ENCODE results near the gene MACROD2.
"Not testable (repeated sequence)": the region's sequence is repeated elsewhere in the genome, so short reads cannot be mapped to it uniquely, and the experiment has no call there.

MACROD2 gene

DNA sequence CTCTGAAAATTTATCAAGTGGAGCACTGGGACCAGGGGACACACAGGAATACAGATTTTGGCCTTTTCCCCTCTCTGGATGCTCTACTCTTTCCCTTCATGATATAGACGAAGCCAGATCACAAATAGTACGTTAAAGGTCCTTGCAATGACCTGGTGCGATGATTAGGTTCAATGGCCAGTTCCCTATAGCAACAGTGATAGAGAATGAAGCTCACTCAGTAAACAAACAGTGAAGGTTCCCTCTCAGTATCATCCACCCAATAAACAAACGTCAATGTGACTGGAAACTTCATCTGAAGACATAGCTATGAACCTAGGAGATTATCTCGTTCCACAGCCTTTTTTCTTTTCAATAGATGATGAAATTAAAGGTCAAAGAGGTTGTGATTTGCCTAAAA is 1981.7 kb downstream of the MACROD2 start:
- DNase-seq (ENCODE audit: low read depth) = no peak

- no peak for DNase-seq (ENCODE audit: low read depth)
Observed at GRCh38 chr20:15977758-15978157, 1982.4 kb downstream of the MACROD2 start.

DNA sequence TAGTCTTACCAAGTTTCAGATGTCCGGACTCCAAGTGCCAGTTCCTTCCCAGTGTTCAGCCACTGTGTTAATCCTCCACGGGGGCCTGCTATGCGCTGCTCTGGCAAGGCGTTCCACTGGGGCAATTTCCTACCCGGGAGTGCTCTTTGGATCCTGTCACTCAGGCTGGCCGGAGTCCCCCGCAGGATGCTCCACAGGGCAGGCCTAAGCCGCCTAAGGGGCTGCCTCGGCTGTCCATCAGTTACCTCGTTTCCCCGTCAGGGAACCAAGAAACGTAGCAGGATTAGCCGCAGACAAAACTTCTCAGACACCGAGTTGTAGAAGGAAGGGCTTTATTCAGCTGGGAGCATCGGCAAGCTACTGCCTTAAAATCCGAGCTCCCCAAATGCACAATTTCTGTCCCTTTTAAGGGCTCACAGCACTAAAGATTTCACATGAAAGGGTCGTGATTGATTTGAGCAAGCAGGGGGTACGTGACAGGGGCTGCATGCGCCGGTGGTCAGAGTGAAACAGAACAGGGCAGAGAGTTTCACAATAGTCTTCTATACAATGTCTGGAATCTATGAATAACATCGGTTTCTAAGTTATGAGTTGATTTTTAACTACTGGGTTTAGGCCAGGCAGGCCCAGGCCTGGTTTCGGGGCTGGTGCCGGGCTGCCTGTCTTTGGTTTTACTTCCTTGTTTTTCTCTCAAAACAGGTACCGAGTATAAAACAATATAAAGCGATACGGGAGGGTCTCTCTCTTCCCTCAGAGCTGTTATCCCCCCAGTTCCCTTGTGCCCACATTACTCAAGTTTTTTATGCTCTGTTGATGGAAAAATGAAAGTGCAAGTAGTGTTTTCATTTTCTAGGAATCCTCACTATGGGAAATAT is 1990.4 kb downstream of the MACROD2 start:
- not testable (repeated sequence) for DNase-seq (ENCODE audit: low read depth)

DNA sequence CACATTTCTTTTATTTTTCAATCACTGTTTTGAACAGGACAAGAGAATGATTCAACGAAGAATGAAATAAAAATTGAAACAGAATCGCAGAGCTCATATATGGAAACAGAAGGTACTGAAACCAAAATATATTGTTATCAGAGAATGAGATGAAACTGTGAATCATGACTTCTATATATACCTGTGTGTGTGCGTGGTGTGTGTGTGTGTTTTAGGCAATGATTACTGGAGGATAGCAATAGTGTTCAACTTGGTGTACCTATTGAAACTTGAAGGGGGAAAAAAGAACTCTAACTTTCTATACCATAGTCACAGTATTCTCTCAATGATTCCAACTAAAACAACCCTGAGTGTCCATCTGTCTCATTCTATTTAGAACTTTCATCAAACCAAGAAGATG is 1991.4 kb downstream of the MACROD2 start:
- DNase-seq (ENCODE audit: low read depth) = no peak

DNA sequence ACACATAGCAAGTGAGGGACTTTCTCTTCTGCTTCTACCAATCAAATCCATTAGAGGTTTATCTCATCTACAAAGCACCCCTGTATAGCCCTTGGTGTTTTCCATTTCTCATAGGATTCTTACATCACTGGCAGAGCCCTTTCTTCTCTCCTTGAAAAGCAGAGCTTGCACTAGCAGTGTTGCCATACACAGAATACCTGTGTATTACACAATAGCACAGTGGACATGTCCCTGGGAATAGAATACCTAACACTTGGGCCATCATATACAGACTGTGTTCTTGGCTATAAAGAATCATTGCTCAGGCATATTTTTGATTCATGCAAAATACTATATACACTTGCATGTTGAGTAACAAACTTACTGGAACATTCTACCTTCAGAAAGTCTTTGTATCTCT is 1996.0 kb downstream of the MACROD2 start:
- no peak for DNase-seq (ENCODE audit: low read depth)

GRCh38 chr20:15992564-15992963 is 1997.2 kb downstream of the MACROD2 start:
- no peak for DNase-seq (ENCODE audit: low read depth)

- DNase-seq (ENCODE audit: low read depth) = no peak
Observed at GRCh38 chr20:16000112-16000511, 2004.8 kb downstream of the MACROD2 start.

DNA sequence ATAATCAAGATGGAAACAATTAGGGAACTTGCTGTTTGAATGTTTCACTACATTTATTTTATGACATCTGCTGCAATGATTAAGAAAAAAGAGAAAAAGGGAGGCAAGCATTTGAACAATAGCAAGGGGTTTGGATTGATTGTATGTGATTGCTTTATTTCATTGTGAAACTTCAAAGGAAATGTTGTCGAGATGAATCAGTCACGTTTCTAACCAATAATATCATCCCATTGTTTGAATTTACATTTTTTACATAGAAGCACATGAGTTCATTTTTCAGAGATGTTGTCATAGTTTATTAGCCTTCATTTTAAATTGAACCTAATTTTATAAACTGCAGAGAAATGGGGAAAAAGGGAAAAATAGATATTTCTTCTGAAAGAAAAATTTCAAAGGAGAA is 2006.0 kb downstream of the MACROD2 start:
- DNase-seq (ENCODE audit: low read depth) = no peak

- no peak for DNase-seq (ENCODE audit: low read depth)
Observed at GRCh38 chr20:16003310-16003709, 2008.0 kb downstream of the MACROD2 start.

DNA sequence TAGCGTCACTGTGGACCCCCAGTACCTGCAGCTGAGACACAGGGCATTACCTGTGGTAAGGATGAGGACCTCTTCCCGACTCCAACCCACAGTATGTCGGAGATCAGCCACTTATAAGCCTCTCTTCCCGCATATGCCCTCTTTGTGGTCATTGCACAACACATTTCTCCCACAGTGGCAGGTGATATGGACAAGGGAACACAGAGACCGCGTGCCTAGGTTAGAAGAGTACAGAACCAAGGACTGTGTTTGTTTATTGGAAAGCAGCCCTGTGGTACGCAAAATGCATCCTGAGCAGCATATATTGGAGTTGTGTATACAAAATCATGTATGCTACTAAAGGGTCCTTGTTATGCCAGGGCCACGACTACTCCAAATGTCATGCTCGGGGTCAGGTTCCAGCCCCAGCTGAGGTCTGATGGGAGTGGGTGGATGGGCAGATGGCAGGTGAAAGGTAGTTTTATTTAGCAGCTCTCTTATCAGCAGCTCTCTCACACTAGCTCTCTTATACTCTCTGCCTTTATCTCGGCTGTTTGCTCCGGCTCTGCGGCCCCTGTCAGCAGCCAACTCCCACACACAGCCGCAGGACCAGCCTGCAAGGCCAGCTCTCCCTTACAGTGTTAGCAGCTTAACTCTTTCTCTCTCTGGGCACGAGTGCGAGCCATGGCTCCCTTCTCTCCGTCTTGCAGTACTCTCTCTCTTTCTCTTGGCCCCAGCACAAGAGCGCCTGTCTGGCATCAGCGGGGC is 2009.0 kb downstream of the MACROD2 start:
- no peak for DNase-seq (ENCODE audit: low read depth)

GRCh38 chr20:16005021-16005914 is 2010.0 kb downstream of the MACROD2 start:
- no peak for DNase-seq (ENCODE audit: low read depth)

- DNase-seq (ENCODE audit: low read depth) = no peak
Observed at GRCh38 chr20:16005915-16006493, 2010.7 kb downstream of the MACROD2 start.

DNA sequence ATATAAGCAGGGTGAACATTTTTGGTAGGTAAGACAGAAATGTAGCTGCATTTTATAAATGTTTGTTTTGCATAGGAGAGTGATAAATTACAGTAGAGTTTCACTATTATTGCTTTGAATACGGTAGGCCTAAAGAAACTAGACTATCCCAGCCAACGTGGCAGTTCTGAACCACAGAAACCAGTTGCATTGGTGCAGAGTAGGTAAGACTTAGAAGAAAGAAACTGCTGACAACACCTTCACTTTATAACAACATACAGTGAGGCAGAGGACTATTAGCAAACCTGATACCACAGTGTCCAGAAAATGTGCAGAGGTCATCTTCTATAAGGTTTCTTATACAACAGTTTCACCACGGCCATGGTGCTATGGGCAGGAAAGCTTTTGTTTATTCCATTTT is 2011.8 kb downstream of the MACROD2 start:
- DNase-seq (ENCODE audit: low read depth) = no peak

- no peak for DNase-seq (ENCODE audit: low read depth)
Observed at GRCh38 chr20:16007962-16008361, 2012.6 kb downstream of the MACROD2 start.

DNA sequence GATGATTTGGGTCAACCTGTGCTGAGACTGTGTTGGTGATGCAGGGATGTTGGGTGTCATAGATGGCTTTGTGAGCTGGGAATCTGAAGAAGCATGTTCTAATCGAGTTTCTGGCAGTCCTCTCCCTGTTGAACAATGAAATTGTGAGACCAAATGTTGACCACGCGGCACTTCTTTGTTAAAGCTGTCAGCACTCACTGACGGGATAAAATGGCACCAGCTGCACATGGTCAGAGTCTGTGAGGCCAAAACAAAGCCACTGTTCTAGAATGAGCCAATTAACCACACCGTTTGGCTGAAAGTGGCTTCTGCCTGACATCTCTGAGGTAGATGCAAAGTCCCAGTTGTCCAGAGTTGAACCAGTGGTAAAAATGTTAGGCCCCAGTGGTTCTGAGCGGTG is 2015.7 kb downstream of the MACROD2 start:
- DNase-seq (ENCODE audit: low read depth) = no peak

- DNase-seq (ENCODE audit: low read depth) = no peak
Observed at GRCh38 chr20:16011519-16011918, 2016.2 kb downstream of the MACROD2 start.

DNA sequence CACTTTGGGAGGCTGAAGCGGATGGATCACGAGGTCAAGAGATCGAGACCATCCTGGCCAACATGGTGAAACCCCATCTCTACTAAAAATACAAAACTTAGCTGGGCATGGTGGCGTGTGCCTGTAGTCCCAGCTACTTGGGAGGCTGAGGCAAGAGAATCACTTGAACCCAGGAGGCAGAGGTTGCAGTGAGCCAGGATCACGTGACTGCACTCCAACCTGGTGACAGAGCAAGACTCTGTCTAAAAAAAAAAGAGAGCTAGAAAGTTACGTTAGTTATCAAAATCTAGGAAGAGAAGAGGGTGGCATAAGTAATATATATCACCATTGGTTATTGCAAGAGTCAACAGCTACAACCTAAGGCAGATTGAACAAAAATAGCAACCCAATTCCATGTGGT is 2017.6 kb downstream of the MACROD2 start:
- not testable (repeated sequence) for DNase-seq (ENCODE audit: low read depth)

DNA sequence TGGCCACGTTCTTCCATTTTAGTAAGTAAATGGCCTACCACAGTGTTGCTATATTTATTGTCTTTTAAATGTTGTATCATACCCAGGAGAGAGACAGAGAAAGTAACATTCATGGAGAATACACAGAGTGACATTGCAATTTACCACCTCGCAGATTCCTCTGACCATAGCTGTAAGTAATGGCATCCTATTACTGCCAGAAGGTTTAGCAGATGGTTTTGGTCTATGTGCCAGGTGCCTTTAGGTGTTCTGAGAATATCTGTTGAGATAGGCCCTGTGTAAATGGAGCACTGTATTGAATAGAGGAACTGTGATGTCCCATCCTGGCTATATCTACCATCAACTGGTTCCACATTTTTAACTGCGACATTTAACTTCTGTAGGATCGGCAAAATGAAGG is 2018.3 kb downstream of the MACROD2 start:
- no peak for DNase-seq (ENCODE audit: low read depth)

- DNase-seq (ENCODE audit: low read depth) = no peak
Observed at GRCh38 chr20:16014436-16014835, 2019.1 kb downstream of the MACROD2 start.

DNA sequence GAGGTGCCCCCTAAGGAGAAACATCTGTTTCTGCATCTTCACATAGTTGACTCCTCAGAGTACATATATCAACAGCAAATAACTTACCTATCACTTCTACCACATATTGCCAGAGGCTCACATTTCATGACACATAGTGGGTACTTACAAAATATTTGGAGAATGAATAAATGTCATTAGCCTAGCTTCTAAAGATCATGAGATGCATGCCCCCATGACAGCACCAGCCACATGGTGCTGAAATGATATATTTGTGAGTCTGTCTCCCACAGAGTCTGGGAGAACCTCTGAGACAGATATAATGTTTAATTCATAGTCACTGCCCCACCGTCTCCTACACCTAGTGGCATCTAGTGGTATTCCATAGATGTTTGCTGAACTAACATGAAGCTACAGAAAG is 2022.3 kb downstream of the MACROD2 start:
- no peak for DNase-seq (ENCODE audit: low read depth)

GRCh38 chr20:16018881-16019280 is 2023.6 kb downstream of the MACROD2 start:
- DNase-seq (ENCODE audit: low read depth) = no peak

DNA sequence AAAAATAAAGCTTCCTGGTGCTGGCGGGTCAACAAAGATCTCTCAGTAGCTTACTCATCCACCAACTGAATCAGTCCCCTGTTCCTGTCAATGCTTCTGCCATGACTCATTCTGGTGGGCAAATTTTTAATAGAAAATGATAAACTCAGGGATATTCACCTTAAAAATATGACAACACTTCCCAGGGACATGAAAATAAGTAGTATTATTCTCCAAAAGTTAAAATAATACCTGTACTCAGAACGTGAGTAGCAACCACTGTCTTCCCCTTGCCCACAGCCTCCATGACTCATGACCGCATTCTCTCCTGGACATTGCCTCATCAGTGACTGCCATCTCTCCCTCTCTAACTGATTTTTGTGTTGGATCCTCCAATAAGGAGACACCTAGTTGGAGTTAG is 2025.7 kb downstream of the MACROD2 start:
- no peak for DNase-seq (ENCODE audit: low read depth)
